HG03196 (cell line): ENCODE data around the gene GLIS1.

Experiments
- ATAC-seq: cut with Tn5 transposase; IDR thresholded peaks from one replicate; pipeline ENCODE4 v1.9.1; 2021; ENCODE audit not compliant: unreplicated experiment

GLIS1 gene

DNA sequence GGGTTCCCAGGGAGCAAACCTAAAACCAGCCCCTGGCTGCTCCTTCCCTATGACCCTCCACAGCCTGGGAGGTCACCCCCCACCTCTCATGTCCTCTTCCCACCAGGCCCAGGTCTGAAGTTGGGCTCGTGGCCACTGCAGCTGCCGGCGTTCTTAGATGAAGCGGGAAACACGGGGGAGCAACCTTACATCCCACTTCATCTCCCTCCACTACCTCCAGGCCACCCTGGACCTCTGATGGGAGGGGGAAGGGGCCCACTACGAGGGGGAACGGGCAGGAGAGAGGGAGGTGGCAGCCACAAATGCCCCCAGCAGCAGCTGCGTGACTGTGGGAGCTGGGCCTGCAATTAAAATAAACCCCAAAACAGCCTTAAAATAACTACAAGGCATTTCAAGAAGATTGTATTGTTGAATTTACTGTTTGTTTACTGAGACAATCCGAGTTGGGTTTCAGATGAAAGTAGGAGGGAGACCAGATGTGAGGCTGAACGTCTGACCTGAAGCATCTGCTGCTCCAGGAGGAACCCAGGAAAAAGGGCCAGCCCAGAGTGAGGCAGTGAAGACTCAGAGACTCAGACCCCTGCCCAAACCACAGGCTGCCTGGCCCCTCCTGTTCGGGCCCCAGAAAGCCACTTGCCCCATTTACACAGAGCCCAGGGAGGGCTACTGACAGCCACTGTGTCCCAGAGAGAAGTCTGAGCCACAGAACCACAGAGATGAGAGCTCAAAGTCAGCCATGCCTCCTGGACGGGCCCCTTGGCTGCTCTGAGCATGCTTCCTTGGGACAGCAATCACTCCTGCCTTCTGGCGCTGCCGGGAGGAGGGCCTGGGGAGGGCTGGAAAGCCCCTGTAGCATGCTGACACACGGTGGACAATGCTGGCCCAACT lies 59.8 kb downstream of the GLIS1 start:
- ATAC-seq = no peak

DNA sequence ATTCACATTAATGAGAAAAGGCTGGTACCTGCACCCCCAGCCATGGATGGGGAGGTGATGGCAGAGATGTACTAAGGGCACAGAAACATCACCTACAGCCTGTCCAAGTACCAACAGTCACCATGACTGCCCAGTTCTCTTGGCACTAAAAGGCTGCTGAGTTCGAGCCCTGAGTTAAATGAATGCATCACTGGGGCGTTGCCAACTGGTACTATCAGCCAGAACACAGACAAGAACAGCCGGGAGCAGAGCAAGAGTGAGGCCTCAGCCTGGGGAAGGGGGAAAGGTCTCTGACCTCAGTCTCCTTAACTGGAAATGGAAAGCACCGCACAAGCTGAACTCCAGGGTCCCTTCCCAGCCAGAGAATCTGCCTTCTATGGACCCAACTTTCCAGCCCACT lies 60.5 kb downstream of the GLIS1 start:
- no peak for ATAC-seq

DNA sequence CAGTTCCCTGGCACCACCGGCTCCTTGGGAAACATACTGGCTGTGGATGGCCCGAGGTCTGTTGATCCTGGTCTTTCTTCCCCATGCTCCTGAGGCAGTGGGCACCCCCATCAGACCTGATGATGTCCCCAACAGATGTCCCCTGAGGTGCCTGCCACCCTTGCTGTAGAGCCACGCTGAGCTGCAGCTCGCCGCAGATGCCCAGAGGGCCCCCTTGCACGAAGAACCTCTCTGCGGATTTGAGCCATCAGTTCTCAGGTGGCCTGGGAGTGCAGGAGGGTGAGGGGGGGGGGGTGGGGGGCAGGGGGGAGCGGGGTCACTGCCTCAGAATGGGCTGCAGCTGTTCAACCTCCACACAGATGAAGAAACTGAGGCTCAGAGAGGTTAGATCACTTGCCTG lies 60.9 kb downstream of the GLIS1 start:
- no peak for ATAC-seq

DNA sequence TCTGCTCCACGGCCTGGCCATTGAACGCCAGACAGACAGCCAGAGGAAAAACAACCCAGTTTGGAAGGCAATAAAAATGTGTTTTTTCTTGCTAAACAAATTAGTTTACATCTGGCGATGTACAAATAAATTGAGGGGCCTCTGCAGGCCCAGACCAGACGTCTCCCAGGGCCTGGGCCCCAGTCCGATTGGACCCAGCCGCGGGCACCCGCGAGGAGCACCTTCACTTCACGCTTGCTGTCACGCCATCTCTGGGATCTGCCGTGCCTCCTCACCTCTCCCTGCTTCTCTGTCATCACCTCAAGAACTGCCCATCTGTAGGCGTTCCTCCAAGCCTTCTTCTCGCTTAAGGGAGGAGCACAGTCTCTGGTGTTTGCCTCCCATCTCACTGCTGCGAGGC lies 61.5 kb downstream of the GLIS1 start:
- no peak for ATAC-seq

DNA sequence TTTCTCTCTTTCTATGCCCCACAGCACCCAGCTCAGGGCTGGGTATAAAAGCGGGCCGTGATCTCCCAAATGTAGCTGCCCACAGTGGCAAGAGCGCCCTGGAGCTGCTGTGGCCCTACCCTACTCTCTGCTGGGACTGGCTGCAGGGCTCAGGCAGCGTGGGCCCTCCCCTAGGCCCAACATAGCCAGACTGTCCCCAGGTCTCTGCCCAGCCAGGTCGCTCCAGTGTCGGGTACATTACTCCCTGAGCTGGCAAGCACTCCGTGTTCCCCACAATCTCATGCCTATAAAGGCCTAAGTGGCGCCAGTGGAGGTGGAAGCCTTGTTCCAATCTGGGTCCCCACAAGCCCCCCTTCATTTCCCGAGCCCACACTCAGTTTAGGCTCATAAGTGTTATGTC lies 66.2 kb downstream of the GLIS1 start:
- ATAC-seq = no peak

DNA sequence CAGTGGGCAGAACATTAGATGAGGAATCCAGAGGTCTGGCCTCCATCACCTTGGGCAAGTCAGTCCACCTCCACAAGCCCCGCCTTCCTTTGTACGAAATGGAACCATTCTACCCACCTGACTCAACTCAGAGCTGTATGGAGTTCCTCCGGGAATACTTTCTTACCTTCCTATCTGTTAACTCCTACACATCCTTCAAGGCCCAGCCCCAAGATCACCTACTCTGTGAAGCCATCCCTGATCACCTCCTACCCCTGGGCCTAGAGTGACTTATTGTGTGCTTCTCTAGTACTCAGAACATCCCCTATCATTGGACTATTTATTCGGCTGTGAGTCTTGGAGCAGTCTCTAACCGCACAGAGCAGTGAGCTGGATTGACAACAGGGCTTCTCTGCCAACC lies 66.7 kb downstream of the GLIS1 start:
- no peak for ATAC-seq

DNA sequence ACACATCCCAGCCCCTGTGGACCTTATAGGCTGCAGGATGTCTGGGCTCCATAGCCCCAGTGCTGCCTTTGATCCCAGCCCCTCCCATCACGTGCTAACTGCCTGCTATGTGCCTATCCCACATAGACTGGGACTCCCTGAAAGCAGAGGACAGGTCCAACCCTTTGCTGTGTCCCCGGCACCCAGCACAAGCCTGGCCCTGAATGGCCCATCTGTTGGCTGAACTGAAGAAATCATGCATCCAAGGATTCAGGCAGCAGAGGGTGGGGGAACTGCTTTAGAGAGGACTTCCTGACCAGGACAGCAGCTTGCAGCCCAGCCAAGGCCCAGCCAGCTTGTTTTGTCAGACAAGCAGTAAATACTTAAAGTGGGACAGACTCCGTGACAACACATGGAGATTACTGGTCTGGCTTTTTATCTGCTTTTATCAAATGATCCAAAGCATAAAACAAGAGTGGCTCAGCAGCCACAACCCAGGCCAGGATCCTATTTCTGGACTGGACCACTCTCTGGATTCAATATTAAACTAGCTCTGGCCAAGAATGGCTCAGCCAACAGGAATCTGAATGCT lies 69.3 kb downstream of the GLIS1 start:
- no peak for ATAC-seq

DNA sequence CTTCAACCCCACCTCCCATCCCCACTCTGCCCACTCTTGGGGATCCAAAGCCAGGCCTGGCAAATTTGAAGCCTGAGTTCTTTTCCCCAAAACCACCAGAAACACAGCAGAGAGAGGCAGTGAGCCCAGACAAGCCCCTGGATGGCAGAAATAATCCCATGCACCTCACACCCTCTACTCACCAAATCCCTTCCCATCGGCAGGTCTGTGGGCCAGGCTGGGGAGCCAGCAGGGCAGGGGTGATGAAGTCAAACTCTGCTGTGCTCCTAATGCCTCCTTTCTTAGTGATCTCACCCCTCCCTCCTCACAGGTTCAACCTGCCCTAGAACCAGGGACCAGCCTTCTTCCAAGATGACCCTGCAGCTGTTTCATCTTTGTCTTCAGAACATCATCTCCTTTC lies 72.4 kb downstream of the GLIS1 start:
- no peak for ATAC-seq

DNA sequence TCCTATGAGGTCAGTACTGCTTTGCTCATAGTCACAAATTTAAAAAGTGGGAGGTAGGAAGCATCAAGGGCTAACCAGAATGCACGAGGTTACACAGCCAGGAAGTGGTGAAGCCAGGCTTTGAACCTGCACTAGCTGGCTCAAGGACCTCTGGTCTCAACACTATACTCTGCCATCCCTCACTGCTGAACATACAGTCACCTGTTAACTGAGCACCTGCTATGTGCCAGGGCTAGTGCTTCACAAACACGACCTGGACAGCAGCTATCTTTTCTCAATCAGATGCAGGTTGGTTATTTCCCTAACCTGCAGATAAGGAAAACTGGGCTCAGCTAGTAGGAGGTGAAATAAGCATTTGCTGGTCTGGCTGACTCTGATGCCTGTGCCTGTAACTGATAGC lies 73.0 kb downstream of the GLIS1 start:
- no peak for ATAC-seq

DNA sequence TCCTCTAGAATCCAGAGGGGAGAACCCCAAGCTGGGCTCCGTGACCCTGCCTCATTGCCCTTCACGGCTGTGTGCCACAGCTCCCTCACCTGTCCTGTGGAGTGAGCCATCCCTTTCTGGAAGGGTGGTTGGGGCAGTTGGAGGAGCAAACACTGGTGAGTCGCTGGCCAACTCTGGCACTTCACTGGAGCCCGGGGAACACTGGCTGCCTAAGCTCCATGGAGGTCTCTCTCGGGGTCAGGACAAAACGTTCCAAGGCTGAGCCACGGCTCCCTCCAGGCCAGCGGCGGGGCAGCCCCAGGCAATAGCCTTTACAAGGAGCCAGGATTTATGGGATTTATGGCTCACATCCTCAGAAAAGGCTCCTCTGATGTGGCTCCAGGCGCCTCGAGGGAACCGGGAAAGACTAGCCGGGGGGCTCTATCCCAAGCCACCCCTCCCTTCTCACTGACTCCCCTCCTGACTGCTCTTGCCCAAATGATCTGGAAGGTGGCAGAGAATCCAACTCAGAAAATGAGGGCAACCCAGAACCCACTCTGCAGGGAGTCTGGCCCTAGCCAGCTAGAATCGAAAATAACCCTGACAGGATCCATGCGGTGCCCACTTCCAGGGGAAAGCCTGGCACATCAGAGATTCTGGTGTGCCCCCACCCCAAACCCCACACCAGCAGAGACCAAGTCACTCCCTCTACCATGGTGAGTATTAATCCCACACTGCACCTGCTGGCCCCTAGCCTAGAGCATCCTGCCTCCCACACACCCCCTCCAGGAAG lies 75.2 kb downstream of the GLIS1 start:
- ATAC-seq = no peak

DNA sequence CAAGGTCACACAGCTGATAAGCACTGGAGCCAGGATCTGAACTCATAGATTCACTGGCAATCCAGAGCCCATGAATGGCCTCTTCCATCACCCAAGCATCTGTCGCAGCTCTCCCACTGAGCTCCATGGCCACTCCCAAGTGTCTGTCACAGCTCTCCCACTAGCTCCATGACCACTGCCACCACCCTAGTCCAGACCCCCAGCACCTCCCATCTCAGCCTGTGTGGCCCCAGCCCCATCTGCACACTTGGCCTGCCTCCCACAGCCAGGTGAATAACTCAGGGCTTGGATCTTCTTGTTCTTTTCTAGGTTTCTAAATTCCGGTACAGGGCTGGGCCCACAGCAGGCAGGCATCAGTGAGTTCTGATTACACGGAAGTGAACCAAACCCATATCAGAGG lies 76.0 kb downstream of the GLIS1 start:
- no peak for ATAC-seq

DNA sequence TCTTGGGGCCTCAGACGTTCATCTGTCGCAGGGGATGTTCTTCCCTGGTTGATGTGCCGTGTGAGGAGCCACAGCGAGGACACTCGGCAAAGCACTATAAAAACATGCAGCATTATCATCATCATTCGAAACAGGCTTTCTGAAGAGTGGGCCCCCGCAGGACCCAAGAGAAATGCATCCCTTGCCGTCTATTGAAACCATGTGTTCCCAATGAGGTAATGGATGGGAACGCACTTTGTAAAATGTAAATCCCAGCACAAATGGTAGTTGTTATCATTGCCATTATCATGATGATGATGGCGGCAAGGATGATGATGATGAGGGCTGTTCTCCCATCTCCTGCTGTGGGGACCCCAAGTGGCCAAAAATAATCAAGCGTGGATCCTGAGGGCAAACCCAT lies 76.8 kb downstream of the GLIS1 start:
- no peak for ATAC-seq

DNA sequence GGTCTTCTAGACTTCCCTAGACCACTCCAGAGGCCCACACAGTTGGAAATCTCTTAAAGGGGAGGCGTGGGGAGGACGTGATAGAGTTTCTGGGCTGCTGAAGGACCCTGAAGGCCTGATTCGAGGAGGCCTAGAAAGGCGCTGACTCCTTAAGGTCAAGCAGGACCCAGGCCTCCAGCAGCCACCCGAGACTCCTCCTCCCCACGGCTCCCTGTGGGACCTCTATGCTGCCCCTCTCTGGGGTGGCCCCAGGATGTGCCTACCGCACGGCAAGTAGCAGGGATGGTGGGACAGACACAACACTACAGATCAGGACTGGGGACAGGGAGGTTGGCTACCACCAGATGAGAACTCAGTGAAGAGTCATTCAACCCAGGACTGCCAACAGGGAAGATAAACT lies 77.5 kb downstream of the GLIS1 start:
- ATAC-seq = no peak

DNA sequence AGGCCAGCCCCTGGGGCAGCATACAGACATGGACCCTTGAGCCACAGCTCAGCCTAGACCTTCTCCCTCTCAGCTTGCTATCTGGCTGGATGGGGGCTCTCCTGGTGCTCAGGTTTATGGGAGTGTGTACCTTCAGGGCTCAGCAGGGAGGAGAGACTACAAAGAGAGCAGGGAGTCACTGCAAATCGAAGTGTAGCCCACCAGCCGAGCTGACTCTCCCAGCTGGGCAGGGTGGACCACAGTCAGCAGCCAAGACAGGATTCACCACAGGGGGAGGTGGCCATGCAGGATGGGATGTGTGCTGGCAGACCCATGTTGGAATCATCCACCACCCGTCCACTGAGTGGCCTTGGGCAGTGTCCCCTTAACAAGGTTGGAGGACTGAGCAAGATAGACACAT lies 78.3 kb downstream of the GLIS1 start:
- ATAC-seq = no peak

DNA sequence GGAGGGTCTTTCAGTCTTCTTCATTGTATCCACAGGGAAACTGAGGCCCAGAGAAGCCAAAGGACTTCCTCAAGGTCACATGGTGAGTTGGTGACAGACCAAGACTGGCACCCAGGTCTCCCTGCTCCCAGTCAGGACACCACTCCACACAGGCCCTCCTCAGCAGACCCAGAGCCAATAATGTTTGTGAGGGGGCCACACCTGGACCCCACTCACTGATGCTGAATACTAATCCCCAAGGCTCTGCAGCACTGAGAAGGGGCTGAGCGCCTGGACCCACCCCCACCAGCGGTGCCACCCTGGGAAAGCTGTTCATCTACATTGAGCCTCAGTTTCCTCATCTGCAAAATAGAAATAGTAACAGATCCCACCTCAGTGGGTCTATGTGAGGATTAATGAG lies 79.5 kb downstream of the GLIS1 start:
- ATAC-seq = no peak

DNA sequence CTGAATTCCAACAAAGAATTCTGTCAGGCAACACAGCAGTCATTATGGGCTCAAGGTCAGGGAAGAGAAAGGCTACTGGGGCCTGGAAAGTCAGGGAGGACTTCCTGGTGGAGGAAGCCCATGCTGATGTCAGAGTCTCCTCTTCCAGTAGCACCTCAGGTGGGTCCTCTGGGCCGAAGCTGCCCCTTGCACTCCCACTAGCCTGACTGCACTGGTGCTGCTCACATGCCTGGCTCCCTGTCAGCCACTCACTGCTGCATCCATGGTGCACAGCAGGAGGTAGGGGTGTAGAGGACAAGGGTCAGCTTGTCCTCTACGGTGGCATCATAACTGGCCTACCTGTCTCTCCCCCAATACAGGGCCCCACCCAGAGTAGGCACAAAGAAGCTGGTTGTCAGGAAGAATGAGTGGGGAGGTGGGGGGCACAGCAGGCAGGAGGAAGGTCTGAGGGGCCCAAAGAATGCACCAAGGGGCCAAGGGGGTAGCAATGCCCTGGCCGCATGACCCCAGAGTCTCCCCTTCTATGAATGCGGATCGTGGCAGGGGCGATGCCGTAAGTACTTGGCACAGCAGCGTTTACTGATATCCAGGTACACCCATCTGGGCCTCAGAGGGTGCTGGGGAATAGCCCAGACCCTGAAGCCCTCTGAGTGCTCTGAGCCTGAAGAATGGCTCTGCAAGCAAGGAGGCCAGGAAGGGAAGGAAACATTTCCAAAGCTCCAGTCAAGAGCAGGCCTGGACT lies 80.3 kb downstream of the GLIS1 start:
- ATAC-seq = no peak

DNA sequence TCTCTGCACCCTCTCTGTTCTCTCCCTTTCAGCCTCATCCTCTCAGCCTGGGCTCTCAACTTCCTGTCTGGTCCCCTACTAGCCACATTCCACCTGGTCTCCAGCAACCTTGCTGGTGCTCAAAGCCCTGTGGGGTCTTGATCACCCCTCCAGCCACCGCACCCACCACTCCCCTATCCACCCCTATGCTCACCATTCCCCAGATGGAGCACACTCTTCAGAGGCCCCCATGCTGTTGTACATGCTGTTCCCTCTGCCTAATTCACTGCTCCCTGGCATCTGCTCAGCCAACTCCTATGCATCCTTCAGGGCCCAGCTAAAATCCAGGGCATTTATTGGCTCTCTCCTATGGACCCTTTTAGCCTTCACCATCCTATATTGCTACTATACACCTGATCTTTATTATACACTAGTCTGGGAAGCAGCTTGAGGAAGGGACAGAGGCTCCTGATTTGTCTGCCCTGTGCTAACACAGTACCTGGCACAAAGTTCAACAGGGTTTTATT lies 81.0 kb downstream of the GLIS1 start:
- ATAC-seq = no peak

DNA sequence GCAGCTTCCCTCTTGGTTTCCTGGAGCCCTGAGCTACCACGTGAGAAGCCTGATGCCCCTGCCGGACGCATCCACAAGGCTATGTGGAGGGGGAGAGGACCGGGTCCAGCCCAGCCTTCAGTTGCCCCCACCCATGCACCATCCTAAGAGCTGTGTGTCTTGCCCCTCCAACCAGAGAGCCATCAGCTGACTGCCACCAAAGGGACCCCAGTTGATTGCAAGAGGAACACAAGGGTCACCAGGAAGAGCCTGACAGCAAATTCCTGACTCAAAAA lies 81.5 kb downstream of the GLIS1 start:
- ATAC-seq = no peak

DNA sequence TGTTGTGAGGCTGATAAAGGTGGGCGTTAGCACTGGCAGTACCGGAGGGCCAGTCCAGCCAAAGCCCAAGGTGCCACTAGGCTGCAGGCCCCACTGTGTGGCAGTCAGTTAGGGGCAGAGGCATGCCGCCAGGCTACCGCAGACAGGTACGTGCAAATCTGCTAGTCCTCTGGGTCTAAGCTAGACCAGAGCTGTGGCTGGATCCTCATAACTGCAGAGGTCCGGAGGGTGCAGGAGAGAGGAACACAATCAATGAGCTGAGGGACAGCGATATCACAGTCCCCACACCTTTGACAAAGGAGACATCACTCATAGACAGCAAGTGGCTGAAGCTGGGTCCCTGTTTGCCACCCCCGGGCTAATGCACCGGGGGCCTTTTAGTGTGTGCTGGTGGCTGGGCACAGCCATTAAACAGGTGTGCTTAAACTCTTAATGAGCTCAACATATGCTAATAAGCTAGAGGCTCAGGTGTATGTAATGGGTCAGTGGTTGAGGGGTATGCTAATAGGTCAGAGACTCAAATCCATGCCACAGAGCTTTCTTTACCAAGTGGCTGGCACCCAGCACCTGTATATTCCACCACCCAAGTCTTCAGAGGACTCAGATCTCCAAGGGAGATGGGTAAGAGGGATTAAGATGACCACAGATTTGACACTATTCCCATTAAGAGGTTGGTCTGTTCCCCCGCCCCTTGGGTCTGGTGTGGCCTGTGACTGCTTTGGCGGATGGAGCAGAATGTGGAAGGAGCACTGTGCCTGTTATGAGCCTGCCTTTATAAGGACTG lies 82.0 kb downstream of the GLIS1 start:
- no peak for ATAC-seq

DNA sequence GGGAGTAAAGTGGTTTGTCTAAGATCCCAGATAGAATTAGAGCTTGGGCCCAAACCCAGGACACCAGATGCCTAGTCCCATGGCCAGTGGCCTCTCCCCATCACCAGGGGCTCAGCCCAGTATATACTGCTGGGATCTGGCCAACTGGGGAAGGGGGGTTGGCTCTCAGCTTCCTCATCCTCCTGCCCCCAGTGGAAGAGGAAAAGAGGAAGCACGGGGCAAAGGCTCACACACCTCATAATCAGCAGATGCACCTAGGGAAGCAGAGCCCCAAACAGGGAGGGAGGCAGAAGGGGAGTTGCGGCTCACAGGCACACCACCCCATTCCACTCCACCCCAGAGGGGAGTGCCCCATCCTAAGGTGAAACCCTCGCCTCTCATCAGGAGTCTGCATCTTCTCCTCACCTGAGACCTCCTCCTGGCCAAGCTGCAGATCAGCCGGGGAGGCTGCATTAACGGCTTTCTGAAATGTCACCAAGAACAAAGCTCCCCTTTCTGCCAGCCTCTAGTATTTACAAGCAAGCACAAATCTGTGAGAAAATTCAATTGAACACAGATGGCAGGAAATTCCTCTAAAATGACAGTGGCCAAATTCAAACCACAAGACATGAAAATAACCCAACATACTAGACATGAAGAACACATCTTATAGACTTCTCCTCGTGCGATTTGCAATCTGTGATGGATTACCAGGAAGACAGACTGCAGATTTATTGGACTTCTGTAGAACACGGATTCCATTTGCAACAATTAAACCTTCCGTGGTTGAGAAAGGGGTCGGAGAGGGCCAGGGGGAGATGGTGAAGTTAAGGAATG lies 82.8 kb downstream of the GLIS1 start:
- no peak for ATAC-seq
